CD1c-positive myeloid dendritic cell (primary cell): ENCODE data around the gene PLA2G3.

Experiments
- DNase-seq: peaks from one replicate; pipeline ENCODE4 v3.0.0-alpha.2; 2016; ENCODE audit errors: extremely low spot score

The PLA2G3 gene

GRCh38 chr22:31139866-31140716, at the start of gene PLA2G3:
Gene PLA2G3, minus strand, starts transcription at chr22:31140508. Its CDS starts 154 bp downstream, at chr22:31140354.
- DNase-seq: no peak

GRCh38 chr22:31187627-31188026, 47.3 kb upstream of the PLA2G3 start:
- no peak for DNase-seq

- no peak for DNase-seq
Measured at GRCh38 chr22:31185056-31185455, 44.7 kb upstream of the PLA2G3 start.

GRCh38 chr22:31184015-31184414, 43.7 kb upstream of the PLA2G3 start:
- no peak for DNase-seq

- no peak for DNase-seq
Measured at GRCh38 chr22:31179345-31179744, 39.0 kb upstream of the PLA2G3 start.

- no peak for DNase-seq
Measured at GRCh38 chr22:31178859-31179258, 38.6 kb upstream of the PLA2G3 start.

GRCh38 chr22:31177420-31178162, 37.3 kb upstream of the PLA2G3 start:
- no peak for DNase-seq

- DNase-seq: no peak
Measured at GRCh38 chr22:31176923-31177322, 36.6 kb upstream of the PLA2G3 start.

GRCh38 chr22:31173386-31174145, 33.3 kb upstream of the PLA2G3 start:
- DNase-seq: no peak

- DNase-seq: peak; percentile 44
Measured at GRCh38 chr22:31171734-31172133, 31.4 kb upstream of the PLA2G3 start.

GRCh38 chr22:31170971-31171370, 30.7 kb upstream of the PLA2G3 start:
- no peak for DNase-seq

- DNase-seq: no peak
Measured at GRCh38 chr22:31162015-31162765, 21.9 kb upstream of the PLA2G3 start.

GRCh38 chr22:31161386-31161785, 21.1 kb upstream of the PLA2G3 start:
- DNase-seq: no peak

- DNase-seq: peak; percentile 11
Measured at GRCh38 chr22:31160328-31160978, 20.1 kb upstream of the PLA2G3 start.

- DNase-seq: no peak
Measured at GRCh38 chr22:31155422-31155821, 15.1 kb upstream of the PLA2G3 start.

- no peak for DNase-seq
Measured at GRCh38 chr22:31154975-31155374, 14.7 kb upstream of the PLA2G3 start.

- no peak for DNase-seq
Measured at GRCh38 chr22:31153357-31153756, 13.0 kb upstream of the PLA2G3 start.

- DNase-seq: no peak
Measured at GRCh38 chr22:31151872-31152271, 11.6 kb upstream of the PLA2G3 start.

- DNase-seq: no peak
Measured at GRCh38 chr22:31150615-31151014, 10.3 kb upstream of the PLA2G3 start.

GRCh38 chr22:31148953-31149627, 8.8 kb upstream of the PLA2G3 start:
- peak; percentile 50 for DNase-seq
